ENCODE measurements around the gene SLC13A2. TPM values are rescaled to one million over a fixed set of nuclear protein-coding genes. Genes with fewer than 3 reads are reported as not detected.

SLC13A2 gene
- total RNA-seq, 1 experiment from 2014 or later = not detected

- no peak for TF ChIP-seq POLR2AphosphoS5 (IDR thresholded peaks at IDR 0.05; ENCODE audit: low read depth, low read length)
These were observed 25.9 kb downstream of the SLC13A2 start for GRCh38 chr17:28499364-28499664.

GRCh38 chr17:28499684-28500357 is 26.4 kb downstream of the SLC13A2 start:
- H3K9me3 ChIP-seq (ENCODE audit: control insufficient read depth, insufficient read depth, low read depth, low read length) = no peaks in the 10 kb centered on the region
- TF ChIP-seq POLR2AphosphoS5 (IDR thresholded peaks at IDR 0.05; ENCODE audit: low read depth, low read length) (no peak), TCF7L2 (IDR thresholded peaks at IDR 0.05; ENCODE audit: low read depth, low read length) (no peak), REST (IDR thresholded peaks at IDR 0.05; ENCODE audit: insufficient read depth in 1 of 2, low read depth in 2 of 2, low read length in 1 of 2) (no peak), CTCF (IDR thresholded peaks at IDR 0.05) (no peak), SIN3A (IDR thresholded peaks at IDR 0.05; ENCODE audit: borderline replicate concordance, insufficient read depth, low read depth, low read length) (no peak)
- BruUV-seq (replicated peaks) = no TSS peak
- ChIA-PET CTCF (no interaction called here), POLR2A (no interaction called here)
- H3K4me1 ChIP-seq (ENCODE audit: control insufficient read depth, insufficient read depth, low read length) = no peaks in the 10 kb centered on the region; the same call in 1 of the 2 replicates
- H3K36me3 ChIP-seq (ENCODE audit: control insufficient read depth, insufficient read depth, low read length) = no peaks in the 10 kb centered on the region
- ATAC-seq (no peak), DNase-seq (ENCODE audit: low read depth, low spot score) (no peak)
- H3K27me3 ChIP-seq (ENCODE audit: control insufficient read depth, insufficient read depth, low read length) = peaks cover 2% of the 10 kb centered on the region
- no peak overlapping the region for H3K27ac ChIP-seq (ENCODE audit: low read length)
- intact Hi-C loops (cut with micrococcal nuclease; ENCODE audit: unreplicated experiment) = no loop called here
- H3K4me3 ChIP-seq (ENCODE audit: low read depth in 2 of 2, low read length in 2 of 2) = no peak overlapping the region
- in situ Hi-C loops (cut with HindIII; ENCODE audit: low pct_unique_long_range_greater_than_20kb, low sequenced_read_pairs) = no loop called here

More at GRCh38 chr17:28499364-28499664, 25.9 kb downstream of the SLC13A2 start:
- Histone ChIP-seq H3K27ac (ENCODE audit: low read length) (no peak overlapping the region), H3K4me1 (ENCODE audit: control insufficient read depth, insufficient read depth, low read length) (no peaks in the 10 kb centered on the region; the same call in 1 of the 2 replicates), H3K4me3 (ENCODE audit: low read depth in 2 of 2, low read length in 2 of 2) (no peak overlapping the region), H3K9me3 (ENCODE audit: control insufficient read depth, insufficient read depth, low read depth, low read length) (no peaks in the 10 kb centered on the region), H3K27me3 (ENCODE audit: control insufficient read depth, insufficient read depth, low read length) (no peaks in the 10 kb centered on the region; the same call in none of the 2 replicates), H3K36me3 (ENCODE audit: control insufficient read depth, insufficient read depth, low read length) (no peaks in the 10 kb centered on the region)
- DNase-seq (ENCODE audit: low read depth, low spot score) (no peak), ATAC-seq (no peak)
- ChIA-PET POLR2A (no interaction called here), CTCF (no interaction called here)
- intact Hi-C loops (cut with micrococcal nuclease; ENCODE audit: unreplicated experiment) (no loop called here), in situ Hi-C loops (cut with HindIII; ENCODE audit: low pct_unique_long_range_greater_than_20kb, low sequenced_read_pairs) (no loop called here)
- no TSS peak for BruUV-seq (replicated peaks)

- Histone ChIP-seq H3K27ac (ENCODE audit: low read length) (no peak overlapping the region), H3K4me3 (ENCODE audit: low read depth in 2 of 2, low read length in 2 of 2) (no peak overlapping the region), H3K9me3 (ENCODE audit: control insufficient read depth, insufficient read depth, low read depth, low read length) (no peaks in the 10 kb centered on the region), H3K4me1 (ENCODE audit: control insufficient read depth, insufficient read depth, low read length) (no peaks in the 10 kb centered on the region), H3K36me3 (ENCODE audit: control insufficient read depth, insufficient read depth, low read length) (no peaks in the 10 kb centered on the region), H3K27me3 (ENCODE audit: control insufficient read depth, insufficient read depth, low read length) (peaks cover 2% of the 10 kb centered on the region)
- ChIA-PET CTCF (no interaction called here), POLR2A (no interaction called here)
- DNase-seq (ENCODE audit: low read depth, low spot score) (no peak), ATAC-seq (peak; percentile 31; the same call in 1 of the 2 replicates)
- in situ Hi-C loops (cut with HindIII; ENCODE audit: low pct_unique_long_range_greater_than_20kb, low sequenced_read_pairs) = no loop called here
- TF ChIP-seq TCF7L2 (IDR thresholded peaks at IDR 0.05; ENCODE audit: low read depth, low read length) = no peak
- no peak for TF ChIP-seq POLR2AphosphoS5 (IDR thresholded peaks at IDR 0.05; ENCODE audit: low read depth, low read length)
- no peak for TF ChIP-seq CTCF (IDR thresholded peaks at IDR 0.05)
- no peak for TF ChIP-seq REST (IDR thresholded peaks at IDR 0.05; ENCODE audit: insufficient read depth in 1 of 2, low read depth in 2 of 2, low read length in 1 of 2)
- TF ChIP-seq SIN3A (IDR thresholded peaks at IDR 0.05; ENCODE audit: borderline replicate concordance, insufficient read depth, low read depth, low read length) = no peak
- no TSS peak for BruUV-seq (replicated peaks)
- intact Hi-C loops (cut with micrococcal nuclease; ENCODE audit: unreplicated experiment) = no loop called here
These were observed 27.4 kb downstream of the SLC13A2 start for GRCh38 chr17:28500712-28501379.
